H7 (cell line): Measurements from ENCODE around the gene ARHGAP18. TPM values are rescaled to one million over a fixed set of nuclear protein-coding genes. Genes with fewer than 3 reads are reported as not detected.

Experiments
- DNase-seq: peaks from one replicate; pipeline ENCODE4 v3.0.0; 2012
- H3K27me3 ChIP-seq: 2 replicates; pipeline ENCODE4 v1.6.0; 2011; ENCODE audit warnings: mild to moderate bottlenecking, low read length; ENCODE audit not compliant: control insufficient read depth, insufficient read depth
- H3K36me3 ChIP-seq: replicated peaks from 2 replicates; pipeline ENCODE4 v1.5.1; 2011; ENCODE audit warnings: low read length; ENCODE audit not compliant: control insufficient read depth, insufficient read depth
- H3K4me3 ChIP-seq: 2 replicates; pipeline ENCODE4 v1.5.1; 2011; ENCODE audit warnings: low read depth, mild to moderate bottlenecking, control low read depth, low read length, moderate library complexity; ENCODE audit not compliant: insufficient read depth
- total RNA-seq: library from RNA; depleted of rRNA; stranded (reverse); fragments of >200 nt; shearing (Covaris generic); gene quantifications from 2 replicates; pipeline ENCODE4 v1.2.3, GENCODE V29; 2014

ARHGAP18 gene
- total RNA-seq, 1 experiment from 2014 or later: 3.9 TPM

GRCh38 chr6:129623008-129623732 is 86.8 kb downstream of the ARHGAP18 start:
- no peaks in the 10 kb centered on the region for H3K27me3 ChIP-seq
- no peak overlapping the region for H3K4me3 ChIP-seq
- H3K36me3 ChIP-seq: no peaks in the 10 kb centered on the region; the same call in 1 of the 2 replicates
- no peak for DNase-seq

GRCh38 chr6:129621252-129621651 is 88.7 kb downstream of the ARHGAP18 start:
- H3K36me3 ChIP-seq: no peaks in the 10 kb centered on the region; the same call in 1 of the 2 replicates
- no peaks in the 10 kb centered on the region for H3K27me3 ChIP-seq
- no peak overlapping the region for H3K4me3 ChIP-seq
- peak; percentile 30 for DNase-seq

DNA sequence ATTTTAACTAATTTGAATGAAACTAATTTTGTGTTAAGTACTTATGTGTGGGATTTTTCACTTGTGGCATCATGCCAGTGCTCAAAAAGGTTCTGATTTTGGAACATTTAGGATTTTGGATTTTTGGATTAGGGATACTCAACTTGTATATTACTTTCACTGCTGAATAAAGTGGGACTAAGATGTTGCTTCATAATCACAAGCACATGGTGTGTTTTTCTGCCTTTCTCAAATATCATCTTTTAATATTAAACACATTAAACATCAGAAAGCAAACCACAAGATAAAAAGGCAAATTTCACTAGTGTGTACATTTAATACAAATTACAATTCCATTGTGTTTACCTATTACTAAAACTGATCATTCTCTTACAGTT is 89.8 kb downstream of the ARHGAP18 start:
- Histone ChIP-seq H3K4me3 (no peak overlapping the region), H3K36me3 (no peaks in the 10 kb centered on the region; the same call in 1 of the 2 replicates), H3K27me3 (no peaks in the 10 kb centered on the region)
- DNase-seq: no peak

DNA sequence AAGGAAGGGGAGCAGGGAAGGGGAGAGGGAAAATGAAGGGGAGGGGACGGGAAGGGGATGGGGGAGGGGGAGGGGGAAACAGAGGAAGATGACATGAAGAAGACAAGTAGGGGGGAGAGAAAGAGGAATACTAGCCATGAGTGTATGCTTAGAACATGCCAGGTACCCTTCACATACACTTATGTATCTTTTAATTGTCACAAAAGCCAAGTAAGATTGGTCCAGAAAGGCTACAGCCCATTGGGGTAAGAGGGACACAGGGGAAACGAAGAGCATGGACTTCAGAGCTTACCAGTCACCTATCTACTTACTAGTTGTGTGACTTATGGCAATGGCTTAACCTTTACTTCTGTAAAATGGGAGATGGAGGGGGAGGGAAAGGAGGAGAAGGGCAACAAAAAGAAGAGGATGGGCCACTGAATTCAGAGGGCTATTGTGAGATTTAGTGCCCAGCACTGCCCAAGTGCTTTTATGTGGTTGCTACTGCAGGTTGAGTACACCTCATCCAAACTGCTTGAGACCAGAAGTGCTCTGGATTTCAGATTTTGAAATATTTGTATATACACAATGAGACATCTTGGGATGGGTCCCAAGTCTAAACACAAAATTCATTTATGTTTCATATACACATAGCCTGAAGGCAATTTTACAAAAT is 90.3 kb downstream of the ARHGAP18 start:
- Histone ChIP-seq H3K4me3 (no peak overlapping the region), H3K27me3 (no peaks in the 10 kb centered on the region), H3K36me3 (no peaks in the 10 kb centered on the region; the same call in 1 of the 2 replicates)
- no peak for DNase-seq

- Histone ChIP-seq H3K27me3 (no peaks in the 10 kb centered on the region), H3K36me3 (no peaks in the 10 kb centered on the region; the same call in 1 of the 2 replicates), H3K4me3 (no peak overlapping the region)
- no peak for DNase-seq
Observed at GRCh38 chr6:129617986-129618385, 92.0 kb downstream of the ARHGAP18 start.

- DNase-seq: no peak
- Histone ChIP-seq H3K4me3 (no peak overlapping the region), H3K36me3 (no peaks in the 10 kb centered on the region; the same call in 1 of the 2 replicates), H3K27me3 (no peaks in the 10 kb centered on the region)
Observed at GRCh38 chr6:129615496-129615895, 94.5 kb downstream of the ARHGAP18 start.

GRCh38 chr6:129615020-129615419 is 95.0 kb downstream of the ARHGAP18 start:
- no peak overlapping the region for H3K4me3 ChIP-seq

GRCh38 chr6:129614464-129614863 is 95.5 kb downstream of the ARHGAP18 start:
- no peak for DNase-seq
- Histone ChIP-seq H3K36me3 (no peaks in the 10 kb centered on the region), H3K27me3 (no peaks in the 10 kb centered on the region), H3K4me3 (no peak overlapping the region)

More at GRCh38 chr6:129615020-129615419, 95.0 kb downstream of the ARHGAP18 start:
- no peak for DNase-seq
- Histone ChIP-seq H3K36me3 (no peaks in the 10 kb centered on the region; the same call in 1 of the 2 replicates), H3K27me3 (no peaks in the 10 kb centered on the region)

- Histone ChIP-seq H3K27me3 (no peaks in the 10 kb centered on the region), H3K36me3 (no peaks in the 10 kb centered on the region), H3K4me3 (no peak overlapping the region)
- DNase-seq: no peak
Observed at GRCh38 chr6:129612440-129612839, 97.5 kb downstream of the ARHGAP18 start.

DNA sequence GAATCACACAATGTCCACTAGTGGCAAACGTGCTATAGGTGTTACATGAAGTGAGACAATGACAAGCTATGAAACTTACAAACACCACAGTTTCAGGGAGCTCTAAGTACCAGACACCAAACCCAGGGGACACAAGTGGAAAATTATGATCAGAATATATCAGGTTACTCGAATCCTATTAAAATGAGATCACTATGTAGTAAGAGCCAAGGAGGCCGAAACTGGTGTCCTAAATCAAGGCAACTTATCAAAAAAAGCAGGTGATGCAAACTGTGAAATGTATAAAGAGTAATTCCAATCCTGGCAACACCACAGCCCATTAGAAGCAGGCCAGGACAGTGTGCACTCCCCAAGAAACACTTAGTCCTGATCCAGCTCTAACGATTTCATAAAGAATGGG is 100.3 kb downstream of the ARHGAP18 start:
- H3K36me3 ChIP-seq: no peaks in the 10 kb centered on the region
- no peak overlapping the region for H3K4me3 ChIP-seq
- H3K27me3 ChIP-seq: no peaks in the 10 kb centered on the region
- DNase-seq: no peak

DNA sequence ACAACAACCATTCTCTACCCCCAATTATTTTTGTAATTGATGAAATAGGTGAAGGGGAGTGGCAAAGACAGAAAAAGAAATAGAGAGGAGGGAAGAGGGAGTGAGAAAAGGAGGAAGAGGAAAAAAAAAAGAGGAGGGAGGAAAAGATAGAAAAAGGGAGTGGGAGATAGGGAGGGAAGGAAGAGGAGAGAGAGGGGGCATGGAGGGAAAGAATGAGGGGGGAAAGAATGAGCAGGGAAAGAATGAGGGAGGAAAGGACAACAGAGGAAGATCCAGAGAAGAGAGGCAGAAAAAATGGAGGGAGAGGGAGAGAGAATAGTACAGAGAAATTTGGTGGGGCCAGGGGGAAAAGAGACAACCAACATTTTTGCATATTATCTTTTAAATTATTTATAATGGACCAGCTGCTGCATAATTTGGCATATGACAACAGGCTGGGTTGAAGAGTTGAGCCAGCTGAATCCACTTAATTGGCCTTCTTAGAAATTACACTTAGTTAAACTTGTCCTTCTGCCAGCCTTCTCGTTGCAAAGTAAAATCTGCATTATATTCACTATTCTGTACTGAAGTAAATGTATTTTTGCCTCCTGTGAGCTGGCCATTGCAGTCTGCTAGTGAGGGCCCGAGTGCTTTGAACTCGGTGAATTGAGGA is 101.0 kb downstream of the ARHGAP18 start:
- DNase-seq: no peak
- H3K4me3 ChIP-seq: no peak overlapping the region
- no peaks in the 10 kb centered on the region for H3K36me3 ChIP-seq
- H3K27me3 ChIP-seq: no peaks in the 10 kb centered on the region

- H3K4me3 ChIP-seq: no peak overlapping the region
- no peaks in the 10 kb centered on the region for H3K27me3 ChIP-seq
- DNase-seq: no peak
- H3K36me3 ChIP-seq: no peaks in the 10 kb centered on the region
Observed at GRCh38 chr6:129607581-129608186, 102.3 kb downstream of the ARHGAP18 start.

GRCh38 chr6:129606664-129607063 is 103.3 kb downstream of the ARHGAP18 start:
- no peaks in the 10 kb centered on the region for H3K36me3 ChIP-seq
- no peak for DNase-seq
- no peak overlapping the region for H3K4me3 ChIP-seq
- H3K27me3 ChIP-seq: no peaks in the 10 kb centered on the region

DNA sequence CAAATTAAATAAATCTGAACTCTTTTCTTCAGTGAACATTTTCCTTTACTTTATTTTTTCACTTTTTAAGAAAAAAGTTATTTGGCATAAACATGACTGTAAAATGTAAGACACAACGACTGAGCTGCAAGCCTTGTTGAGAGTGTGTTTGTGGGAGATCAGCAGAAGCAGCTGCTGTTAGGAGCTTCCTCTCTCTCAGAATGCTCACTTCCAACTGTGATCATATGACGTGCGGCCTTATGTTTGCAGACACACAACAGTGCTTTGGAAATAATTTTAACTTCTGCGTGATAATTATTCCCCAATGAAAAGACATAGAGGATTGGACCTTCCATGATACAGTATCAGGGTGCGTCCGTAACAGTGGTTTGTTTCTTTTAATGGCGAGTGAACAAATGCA is 104.0 kb downstream of the ARHGAP18 start:
- no peaks in the 10 kb centered on the region for H3K36me3 ChIP-seq
- no peak for DNase-seq
- no peaks in the 10 kb centered on the region for H3K27me3 ChIP-seq
- H3K4me3 ChIP-seq: no peak overlapping the region
